GM18505 (cell line): ENCODE data around the gene ADAMTS17.

Experiments used
- ATAC-seq: cut with Tn5 transposase; IDR thresholded peaks from one replicate; pipeline ENCODE4 v1.9.1; 2021; ENCODE audit not compliant: unreplicated experiment
- POLR2A ChIP-seq: IDR thresholded peaks from 4 replicates; pipeline ENCODE4 v1.6.1; 2011; ENCODE audit warnings: borderline replicate concordance; ENCODE audit not compliant: insufficient read depth, insufficient read length; ENCODE audit errors: extremely low read depth

The ADAMTS17 gene

DNA sequence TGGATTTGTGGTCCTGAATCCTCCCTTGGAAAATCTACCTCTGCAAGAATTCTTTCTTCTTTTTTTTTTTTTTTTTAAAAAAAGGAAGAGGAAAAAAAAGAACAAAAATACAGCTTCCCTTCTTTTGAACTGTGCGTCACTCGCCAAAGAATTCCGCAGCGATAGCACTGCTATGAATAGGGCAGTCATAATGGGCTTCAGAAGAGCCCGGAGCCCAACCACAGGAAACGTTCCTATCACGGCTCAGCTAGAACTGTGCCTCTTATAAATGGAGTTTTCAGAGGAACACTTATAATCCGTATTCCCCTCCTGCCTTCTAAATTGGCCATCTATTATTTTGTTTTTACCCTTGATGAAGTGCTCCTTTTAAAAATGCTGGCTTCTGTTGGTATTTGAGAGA lies 227.7 kb downstream of the ADAMTS17 start:
- TF ChIP-seq POLR2A = no peak
- ATAC-seq = no peak

DNA sequence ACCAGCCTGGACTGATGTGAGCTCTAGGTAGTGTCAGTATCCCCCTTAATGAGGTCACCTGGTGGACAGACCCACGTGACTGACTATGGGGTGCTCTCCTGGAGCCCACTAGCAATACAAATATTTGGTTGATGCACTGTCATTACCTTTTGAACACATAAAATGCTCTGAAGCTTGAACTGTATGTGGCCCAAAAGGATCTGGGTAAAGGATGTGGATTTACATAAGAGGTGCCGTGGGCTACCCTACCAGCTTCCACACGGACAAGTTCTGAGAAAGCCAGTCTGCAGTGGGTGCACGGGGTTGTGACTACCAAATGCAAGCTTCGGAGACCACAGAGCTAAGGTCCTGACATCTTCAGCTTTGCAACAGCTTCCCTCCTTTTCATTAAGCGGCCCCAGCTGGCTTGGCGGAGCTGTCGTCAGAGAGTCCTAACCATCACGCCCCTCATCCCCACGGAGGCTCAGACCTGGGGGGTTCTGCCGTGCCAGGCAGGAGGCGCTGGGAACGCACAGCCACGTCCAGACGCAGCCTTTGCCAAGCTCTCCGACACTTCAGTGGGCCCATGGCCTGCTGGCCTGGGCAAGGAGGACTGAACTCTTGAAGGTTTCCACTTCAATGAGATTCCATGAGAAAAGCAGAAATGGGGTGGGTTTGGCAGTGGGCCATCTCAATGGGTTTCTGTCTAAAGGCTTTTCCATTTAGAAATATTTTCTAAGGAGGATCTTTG lies 228.3 kb downstream of the ADAMTS17 start:
- TF ChIP-seq POLR2A = no peak
- ATAC-seq = no peak

DNA sequence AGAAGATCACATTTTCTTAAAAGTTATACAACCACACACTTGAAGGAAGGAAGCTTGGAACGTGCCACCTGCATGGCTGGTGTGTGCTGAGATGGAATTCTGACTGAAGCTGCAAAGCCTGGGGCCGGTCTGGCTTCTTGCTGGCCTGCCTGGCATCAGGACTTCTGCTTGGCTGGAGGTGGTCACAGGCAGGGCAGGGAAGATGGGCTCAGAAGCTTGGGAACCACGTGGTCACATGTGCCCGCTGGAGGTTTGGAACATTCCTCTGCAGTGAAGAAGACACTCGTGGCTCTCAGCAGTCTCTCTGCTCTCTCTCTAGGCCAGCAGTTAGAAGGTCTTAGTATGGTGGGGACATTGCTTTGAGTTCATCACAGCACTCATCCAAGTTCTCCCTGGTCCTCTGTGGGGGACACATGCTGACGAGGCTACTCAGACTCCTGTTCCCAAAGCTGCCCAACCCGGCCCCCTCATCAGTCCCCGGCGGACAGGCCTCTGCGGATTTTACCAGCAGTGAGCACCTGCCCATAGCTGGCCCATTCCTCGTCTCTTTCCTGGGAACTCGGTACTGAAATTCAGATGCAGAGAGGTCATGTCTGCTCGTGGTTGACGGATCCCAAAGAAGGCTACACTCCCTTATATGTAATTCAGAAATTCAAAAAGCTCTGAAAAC lies 229.0 kb downstream of the ADAMTS17 start:
- no peak for ATAC-seq

DNA sequence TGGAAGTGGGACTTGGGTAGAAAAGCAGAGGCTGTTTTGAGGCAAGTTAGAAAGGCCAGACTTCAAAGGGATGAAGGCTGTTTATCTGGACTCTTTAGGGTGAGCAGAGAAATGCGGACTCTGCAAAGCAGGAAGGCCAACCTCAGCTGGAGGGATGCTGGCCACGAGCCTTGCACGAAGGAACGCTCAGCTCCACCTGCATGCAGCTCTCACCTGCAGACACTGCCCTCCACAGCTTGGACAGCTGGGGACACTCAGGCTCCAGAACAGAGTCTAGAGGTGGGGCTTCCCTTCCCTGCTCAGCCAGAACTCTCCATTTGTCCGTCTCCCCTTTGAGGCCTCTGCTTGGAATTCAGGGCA lies 229.7 kb downstream of the ADAMTS17 start:
- ATAC-seq = no peak
- TF ChIP-seq POLR2A = no peak

More for the DNA sequence above, 229.0 kb downstream of the ADAMTS17 start:
- TF ChIP-seq POLR2A = no peak

DNA sequence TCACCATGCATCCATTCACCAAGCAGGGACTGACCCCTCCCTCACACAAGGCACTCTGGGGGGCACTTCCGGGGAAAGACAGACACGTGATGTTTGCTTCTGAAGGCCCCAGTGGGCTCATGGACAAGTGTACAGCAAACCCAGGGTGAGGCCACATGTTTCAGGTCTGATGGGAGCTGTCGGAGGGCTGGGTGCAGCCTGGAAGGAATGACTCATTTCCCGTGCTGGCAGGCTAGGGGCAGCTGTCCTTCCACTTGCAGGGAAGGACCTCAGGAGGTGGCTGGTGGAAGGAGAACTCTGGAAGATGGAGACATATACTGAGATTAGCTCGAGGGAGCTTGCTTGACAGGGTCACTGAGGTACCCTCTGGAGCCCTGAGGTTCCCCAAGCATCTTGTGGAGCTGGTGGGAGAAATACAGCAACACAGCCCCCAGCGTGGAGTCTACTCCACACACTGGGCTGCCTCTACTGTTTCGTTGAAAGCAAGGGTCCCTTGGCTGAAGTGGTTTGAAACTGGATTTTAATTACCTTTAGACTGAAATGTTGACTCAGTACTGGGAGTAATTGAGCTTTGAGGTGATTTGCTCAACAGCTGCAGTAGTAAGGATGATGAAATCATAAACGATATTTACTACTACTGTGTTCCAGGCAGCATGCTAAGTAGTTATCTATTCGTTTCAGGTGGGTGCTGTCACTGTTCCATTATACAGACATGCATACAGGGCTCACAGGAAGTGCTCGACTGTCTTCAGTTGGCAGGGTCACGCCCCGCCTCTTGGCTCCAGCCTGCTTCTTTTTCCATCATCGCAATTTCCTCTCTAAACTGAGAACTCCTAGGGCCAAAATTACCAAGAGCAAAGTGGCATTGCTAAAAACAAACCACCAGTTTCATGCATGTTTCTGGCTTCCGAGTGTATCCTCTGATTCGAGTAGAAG lies 230.4 kb downstream of the ADAMTS17 start:
- ATAC-seq = no peak
- no peak for TF ChIP-seq POLR2A

DNA sequence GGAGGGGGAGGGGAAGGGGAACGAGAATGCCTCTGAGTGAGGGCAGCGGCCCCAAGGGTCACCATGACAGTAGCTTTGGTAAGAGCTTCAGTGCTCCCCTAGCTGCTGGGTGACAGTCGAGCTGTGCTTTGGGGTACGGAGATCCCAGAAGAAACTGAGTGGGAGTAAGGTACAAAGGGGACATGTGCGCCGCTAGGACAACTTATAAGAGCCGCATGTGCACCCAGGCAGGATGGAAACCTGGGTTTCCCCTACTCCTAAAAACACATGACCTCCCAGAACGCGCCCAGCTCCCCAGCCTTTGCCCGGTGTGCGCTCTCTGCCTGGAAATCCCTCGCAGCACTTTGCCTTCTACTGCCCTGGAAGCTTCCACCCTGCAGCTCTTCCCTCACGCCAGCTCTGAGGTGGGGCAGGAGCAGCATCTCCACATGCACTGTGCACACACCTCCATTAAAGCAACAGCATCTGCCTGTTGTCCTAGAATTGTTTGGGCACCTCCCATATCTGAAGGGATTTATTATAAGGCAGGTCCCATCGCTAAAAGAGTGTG lies 232.2 kb downstream of the ADAMTS17 start:
- no peak for TF ChIP-seq POLR2A
- ATAC-seq = no peak

DNA sequence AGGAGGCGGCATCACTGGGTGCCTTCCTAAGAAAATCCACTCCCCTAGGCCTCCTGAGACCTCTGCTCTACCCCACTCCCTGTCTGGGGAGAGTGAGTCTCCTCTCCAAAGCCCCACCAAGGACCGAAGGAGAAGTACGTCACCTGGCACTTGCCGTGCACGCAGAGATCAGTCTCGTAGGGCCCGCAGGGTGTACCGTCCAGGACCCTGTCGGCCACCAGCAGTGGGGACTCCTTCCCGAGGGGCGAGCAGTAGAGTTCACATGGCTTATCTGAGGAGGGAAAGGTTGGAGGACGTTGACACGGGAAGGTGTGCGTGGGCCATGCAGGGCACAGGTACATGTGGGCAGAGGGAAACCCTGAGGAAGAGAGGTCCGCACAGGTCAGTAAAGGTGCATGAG lies 232.9 kb downstream of the ADAMTS17 start:
- no peak for ATAC-seq
- TF ChIP-seq POLR2A = no peak

DNA sequence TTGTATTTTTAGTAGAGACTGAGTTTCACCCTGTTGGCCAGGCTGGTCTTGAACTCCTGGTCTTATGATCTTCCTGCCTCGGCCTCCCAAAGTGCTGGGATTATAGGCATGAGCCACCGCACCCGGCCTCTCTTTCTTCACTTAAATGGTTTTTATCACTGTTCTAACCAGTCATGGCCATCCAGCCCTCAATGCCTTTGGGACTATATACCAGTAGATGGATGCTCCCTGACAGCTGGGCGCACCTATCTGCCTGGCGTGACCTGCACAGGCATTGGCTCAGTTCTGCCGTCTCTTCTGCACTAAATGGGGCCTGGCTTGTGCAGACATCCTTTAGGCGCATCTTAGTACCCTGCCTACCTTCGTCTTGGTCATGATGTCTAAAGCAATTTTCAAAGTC lies 233.4 kb downstream of the ADAMTS17 start:
- no peak for ATAC-seq
- TF ChIP-seq POLR2A = no peak

DNA sequence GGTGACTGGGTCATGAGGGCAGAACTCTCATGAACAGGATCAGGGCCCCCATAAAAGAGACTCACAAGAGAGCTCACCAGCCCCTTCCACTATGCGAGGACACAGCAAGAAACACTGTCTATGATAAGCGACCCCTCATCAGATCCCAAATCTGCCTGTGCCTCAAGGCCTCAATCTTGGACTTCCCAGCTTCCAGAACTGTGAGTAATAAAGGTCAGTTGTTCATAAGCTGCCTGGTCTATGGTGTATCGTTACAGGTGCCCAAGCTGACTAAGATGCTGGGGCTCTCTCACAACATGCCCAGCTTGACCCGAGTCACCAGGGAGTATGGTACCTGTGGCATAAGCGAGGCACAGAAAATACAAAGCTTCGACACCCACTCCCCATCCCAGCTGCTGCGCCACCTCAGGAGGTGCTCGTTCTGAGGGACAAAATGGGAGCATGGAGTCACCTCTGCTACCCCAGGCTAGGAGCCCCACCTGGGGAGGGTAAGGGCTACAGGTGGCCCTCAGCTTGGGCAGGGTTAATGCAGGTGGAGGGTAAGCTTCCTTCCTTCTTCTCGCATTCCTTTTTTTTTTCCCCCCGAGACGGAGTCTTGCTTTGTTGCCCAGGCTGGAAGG lies 234.1 kb downstream of the ADAMTS17 start:
- TF ChIP-seq POLR2A = no peak
- no peak for ATAC-seq

DNA sequence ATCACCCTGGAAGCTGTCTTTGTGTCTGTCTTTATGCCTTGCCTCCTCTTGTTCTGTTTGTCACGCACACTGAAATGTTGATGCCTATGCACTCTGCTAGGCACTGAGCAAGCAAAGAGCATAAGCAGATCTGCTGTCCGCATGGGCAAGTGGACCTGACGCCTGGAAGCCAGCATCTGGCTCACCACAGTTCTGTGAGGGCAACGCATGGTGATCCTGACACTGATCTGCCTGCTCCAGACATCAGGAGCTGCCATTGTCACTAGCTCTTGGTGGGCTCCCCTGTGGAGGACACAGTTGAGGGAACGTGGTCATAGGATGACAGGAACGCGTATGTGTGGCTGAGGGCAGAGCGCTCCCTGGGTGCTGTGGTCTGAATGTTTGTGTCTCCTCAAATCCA lies 234.6 kb downstream of the ADAMTS17 start:
- TF ChIP-seq POLR2A = no peak
- no peak for ATAC-seq

DNA sequence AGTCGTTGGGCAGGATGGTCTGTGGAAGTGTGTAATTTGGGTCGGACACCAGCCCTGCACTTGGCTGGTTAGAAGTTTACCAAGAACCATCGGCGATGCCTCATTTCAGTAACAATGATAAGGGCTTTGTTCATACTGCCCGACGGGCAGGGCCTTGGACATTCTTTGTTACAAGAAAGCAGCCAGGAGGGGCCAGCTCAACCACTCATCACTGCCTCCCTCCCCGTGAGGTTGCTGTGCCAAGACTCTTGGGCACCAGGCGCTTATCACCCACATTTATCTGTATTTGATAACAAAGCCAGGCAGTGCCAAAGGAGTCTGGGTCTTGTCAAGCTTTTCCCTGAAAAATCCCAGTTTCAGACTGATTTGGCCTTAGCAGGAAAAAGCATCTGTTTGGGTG lies 235.0 kb downstream of the ADAMTS17 start:
- no peak for ATAC-seq
- no peak for TF ChIP-seq POLR2A

DNA sequence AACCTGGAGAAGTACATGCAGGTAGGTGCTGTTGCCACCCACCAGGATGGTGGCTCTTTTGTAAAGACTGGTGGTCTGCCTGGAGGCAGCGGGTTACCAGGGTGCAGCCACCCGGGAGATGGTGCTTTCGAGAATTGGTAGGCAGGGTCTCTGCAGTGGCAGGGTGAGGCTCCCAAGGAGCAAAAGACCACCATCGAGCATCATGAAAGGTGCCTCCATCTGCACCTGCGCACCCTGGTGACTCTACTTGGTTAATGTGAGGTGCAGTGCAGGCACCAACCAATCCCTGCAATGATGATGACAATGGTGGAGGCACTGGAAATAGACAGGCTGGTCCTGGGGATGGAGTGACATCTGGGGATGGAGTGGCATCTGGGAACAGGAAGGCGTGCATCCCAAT lies 236.7 kb downstream of the ADAMTS17 start:
- ATAC-seq = no peak

DNA sequence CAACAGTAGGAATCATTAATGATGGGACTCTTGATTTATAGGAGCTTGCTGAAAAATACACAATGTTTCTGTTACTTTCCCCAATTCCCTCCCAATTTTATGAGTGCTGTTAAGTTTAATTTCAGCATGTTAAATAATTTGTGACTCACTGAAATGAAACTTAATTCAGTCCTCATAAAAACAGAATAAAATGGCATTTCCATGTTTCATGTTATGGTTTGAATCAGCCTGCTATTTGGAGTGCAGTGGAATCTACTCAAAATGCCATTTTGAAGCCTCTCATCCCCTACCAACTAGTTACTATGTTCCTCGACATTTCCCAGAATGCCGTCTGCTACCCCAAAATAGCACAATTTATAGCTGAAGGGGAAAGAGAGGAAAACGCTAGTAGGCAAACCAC lies 237.5 kb downstream of the ADAMTS17 start:
- TF ChIP-seq POLR2A = no peak
- no peak for ATAC-seq

More for the DNA sequence above, 236.7 kb downstream of the ADAMTS17 start:
- no peak for TF ChIP-seq POLR2A
